Dermis blood vessel endothelial cell (primary cell): ENCODE data around the gene C1QL2. TPM values are rescaled to one million over a fixed set of nuclear protein-coding genes. Genes with fewer than 3 reads are reported as not detected.

Source experiments
- DNase-seq: peaks from one replicate; pipeline ENCODE4 v3.0.0; 2010
- total RNA-seq: library from RNA; depleted of rRNA; stranded (reverse); fragments of >200 nt; gene quantifications from 2 replicates; pipeline ENCODE4 v1.2.3, GENCODE V29; 2014

Gene C1QL2
- total RNA-seq, 1 donor from 2014 or later, result not detected

DNA sequence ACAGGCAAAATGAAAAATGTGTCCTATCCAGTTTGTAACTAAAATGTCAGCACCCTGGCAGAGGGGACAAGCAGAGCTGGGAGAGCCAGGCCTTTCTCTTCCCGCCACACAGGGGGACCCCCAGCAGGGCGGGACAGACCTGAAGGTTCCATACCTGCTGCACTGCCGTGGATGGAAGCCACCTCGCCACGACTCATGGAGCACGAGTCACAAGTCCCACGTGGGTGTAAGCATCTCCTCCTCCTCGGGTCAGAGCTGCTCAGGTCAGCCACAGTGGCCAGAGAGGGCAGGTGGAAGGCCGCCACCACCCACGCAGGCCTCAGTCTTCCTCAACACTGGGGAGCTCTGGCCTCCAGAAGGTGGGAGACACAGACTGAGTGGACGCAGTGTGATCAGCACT, 21.0 kb downstream of the C1QL2 start:
- DNase-seq, result no peak

DNA sequence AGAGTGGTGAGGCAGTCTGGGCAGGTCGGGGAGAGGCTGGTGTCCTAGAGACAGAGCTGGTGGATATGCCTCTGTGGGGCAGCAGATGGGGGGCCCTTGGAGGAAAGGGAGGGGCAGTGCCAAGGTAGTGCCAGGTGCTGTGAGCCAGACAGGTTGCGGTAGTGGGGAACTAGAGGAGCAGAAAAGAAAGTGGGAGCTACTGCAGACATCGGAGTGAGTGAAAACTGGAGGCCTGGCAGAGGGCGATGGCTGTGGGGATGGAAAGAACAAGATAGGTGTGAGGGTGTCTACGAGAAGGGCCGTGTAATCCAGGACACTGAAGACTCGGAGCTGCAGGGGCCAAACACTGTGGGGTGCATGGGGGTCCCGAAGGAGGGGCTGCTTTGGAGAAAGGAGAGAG, 21.7 kb downstream of the C1QL2 start:
- no peak for DNase-seq

DNA sequence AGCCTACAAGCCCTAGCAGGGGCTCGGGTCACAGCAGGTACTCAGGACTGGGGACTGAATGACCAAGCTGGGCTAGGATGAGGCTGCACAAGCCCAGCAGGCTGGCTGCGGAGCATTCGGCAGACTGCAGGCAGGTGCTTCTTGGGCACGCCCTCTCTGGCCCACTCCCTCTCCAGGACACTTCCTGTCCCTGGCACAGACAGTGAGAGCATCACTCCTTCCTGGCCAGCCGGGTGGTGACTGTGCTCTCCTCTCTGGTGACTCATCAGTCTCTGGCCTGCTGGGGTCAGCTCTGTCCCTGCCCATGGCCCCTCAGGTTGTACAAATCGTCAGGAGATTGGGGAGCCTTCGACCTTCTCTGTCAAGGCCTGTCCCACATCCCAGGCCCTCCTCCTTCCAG, 22.5 kb downstream of the C1QL2 start:
- DNase-seq, result no peak

DNA sequence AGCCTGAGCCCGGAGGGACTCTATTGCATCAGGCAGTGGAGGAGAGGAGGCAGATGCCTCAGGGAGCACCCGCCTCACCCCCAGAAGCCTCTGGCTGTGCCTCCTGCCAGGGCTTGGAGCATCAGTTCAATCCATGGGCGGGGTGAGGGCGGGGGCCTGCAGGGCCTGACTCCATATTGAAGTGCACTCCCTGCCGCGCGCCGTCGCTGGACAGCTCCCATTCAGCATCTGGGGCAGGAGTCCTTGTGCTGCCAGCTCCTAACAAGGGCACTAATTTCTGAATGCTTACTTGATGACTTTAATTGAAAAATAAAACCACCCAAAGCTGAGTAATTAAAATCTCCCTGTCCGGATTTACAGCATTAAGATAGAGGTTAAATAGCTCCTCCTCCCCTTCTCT, 23.8 kb downstream of the C1QL2 start:
- no peak for DNase-seq

DNA sequence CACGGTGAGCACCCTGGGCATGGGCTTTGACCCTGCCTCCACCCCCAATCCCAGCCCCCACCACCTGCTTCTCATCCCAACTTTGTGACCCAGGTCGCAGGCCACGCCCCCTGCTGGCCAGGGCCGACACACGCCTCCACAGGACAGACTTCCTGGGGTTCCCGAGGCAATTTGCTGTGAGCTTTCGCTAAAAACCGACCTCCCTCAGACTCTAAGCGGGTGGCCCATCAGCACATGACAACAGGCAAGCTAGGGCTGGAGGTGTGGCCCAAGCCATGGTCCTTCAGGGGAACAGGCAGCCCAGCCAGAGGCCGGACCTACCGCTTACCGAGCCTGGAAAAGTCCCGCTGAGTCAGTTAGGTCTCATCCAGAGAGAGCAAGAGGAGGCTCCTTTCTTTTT, 31.9 kb downstream of the C1QL2 start:
- peak; percentile 35 for DNase-seq

DNA sequence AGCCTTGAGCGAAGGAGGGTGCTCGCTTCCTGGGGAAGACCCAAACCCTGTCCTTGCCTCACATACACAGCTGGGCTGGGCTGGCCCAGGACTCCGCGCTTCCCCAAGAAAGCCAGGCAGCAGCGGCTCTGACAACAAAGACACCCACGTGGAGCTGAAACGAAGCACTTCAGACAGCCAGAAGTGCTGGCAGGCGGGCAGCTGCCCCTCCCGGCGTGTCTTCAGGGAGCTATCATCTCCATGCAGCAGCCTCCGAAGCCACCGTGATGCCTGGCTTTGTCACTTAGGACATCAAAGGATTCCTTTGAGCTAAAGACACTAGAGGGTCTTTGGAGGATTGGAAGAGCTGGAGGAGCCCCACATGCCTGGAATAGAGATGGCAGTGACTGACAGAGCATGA, 35.2 kb downstream of the C1QL2 start:
- no peak for DNase-seq

DNA sequence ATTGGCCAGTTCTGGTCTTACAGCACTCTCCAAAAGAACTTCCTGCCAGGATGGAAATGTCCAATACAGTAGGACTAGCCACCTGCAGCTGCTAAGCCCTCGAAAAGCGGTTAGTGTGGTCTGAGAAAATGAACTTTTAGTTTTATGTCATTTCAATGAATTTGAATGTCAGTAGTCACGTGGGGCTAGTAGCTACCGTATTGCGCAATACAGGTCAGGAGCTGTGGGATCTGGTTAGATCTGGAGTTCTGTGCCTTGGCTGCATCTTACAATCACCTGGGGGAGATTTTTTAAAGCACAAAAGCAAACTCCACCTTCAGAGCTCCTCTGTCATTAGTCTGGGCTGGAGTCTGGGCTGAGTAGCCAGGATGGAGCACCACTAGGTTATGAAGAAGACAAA, 35.9 kb downstream of the C1QL2 start:
- DNase-seq, result no peak

DNA sequence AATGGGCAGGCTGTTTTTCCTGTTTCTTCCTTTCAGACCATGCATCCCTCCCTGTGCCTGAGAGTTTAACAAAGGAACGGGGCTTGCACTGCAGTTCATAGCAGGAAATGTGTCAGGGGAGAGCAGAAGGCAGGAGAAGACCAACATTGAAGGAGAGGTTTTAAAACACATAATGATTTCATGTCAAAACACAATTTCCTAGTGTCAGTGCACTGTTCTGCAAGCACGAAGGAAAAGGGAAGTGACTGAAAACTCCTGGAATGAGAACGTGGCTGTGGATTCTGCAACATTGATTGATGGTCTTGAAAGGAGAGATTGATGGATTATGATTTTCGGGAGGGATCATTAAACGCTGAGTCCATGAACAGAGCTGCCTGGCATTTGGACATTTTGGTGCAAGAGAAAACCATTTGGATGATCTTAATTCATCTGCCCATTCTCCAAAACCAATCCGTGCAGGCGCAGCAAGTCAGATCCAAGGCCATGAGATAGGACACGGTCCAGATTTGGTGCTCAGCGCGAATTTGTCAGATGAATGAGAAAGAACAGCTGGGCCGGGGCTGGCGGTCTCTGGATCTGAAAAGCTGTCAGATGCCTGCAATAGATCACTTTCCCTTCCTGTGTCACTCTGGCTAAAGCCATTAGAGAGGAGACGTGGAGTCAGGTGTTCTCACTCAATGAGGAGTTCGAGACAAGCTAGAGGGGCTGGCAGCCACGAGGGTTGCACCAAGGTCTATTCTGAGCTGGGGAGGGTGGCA, 38.4 kb downstream of the C1QL2 start:
- DNase-seq, result no peak

DNA sequence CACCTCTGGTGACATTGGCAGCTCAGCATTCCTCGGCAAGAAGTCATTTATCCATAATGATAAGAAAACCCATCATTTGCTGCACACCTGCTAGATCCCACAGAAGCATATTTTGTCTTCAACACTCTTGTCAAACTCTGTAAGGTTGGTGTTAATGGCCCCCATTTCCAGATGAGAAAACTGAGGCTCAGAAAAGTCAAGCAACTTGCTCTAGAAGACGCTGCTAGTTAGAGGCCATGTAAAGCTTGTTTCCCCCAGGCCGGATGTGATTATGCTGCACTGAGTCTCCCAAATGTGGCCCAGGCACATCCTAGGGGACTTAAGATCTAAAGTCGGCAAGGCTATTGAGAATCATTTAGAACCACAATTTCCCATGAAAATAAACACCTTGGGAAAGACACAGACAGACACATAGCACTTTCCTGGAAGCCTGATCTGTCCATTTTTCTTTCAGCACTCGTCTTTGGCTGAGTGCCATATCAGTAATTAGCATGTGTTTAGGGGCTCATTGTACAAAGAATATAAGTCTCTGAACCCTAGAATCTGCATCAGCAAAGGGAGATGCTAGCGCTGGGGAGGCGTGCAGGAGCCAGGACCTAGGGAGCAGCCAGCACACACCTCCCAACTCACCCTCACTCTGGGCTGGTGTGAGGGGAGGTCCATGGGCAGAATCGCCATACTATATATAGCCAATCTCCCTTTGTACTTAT, 39.3 kb downstream of the C1QL2 start:
- no peak for DNase-seq

DNA sequence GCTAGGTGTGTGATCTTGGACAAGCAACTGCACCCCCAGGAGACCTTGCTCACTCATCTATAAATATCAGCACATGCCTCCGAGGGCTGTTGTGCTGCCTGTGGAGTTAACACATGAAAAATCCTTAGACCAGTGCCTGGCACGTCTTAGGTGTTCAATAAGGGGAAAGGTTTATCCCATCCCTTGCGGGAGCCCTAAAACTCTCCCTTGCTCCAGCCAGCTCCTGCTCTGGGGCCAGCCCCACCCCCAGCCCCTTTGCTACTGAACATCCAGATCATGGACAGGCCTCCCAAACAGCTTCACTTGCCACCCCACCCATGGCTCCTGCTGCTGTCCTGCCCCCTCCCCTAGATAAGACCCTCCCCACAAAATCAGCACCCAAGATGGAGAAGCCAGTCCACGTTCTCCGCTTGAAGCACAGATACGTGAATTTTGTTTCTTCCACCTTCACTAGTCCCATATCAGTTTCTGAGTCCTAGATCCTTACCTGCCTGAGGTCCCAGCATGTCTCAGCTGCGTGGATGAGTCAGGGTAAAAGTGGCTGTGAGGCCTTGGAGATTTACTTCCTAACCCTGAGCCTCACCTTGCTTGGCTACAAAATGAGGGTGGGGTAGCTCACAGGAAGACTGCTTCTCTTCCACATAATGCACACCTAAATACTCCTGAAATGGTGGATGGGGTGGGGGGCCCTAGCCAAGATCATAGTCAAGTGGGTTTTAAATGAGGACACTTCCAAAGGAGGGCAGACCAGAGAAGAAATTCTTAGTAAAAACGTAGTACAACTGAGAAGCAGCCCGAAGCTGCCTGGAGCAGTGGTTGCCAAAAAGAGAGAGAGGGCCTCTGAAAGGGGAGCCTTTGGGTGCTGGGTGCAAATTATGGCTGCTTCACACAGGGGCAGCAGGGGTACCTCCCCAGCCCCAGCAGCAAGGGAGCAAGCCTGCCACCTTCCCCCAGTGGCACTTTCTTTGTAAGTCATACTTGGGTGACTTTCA, 40.4 kb downstream of the C1QL2 start:
- no peak for DNase-seq

DNA sequence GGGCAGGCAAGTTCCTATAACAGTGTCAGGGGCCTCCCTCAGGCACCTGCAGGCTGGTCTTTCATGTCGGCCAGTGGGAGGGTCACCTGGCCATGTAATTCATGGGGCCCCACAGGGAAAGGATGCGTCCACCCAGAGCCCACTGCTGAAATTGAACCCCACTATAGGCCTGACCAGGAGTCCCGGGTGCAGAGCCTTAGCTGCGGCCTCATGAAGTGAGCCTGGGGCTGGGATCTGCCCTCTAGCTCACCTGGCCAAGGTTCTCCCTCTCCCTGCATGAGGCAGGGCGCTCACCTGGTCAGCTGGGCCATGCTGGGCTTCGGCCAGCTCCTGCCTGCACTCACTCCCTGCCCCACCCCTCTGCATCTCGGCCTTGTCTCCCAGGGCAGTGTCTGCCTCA, 41.1 kb downstream of the C1QL2 start:
- DNase-seq, result no peak

DNA sequence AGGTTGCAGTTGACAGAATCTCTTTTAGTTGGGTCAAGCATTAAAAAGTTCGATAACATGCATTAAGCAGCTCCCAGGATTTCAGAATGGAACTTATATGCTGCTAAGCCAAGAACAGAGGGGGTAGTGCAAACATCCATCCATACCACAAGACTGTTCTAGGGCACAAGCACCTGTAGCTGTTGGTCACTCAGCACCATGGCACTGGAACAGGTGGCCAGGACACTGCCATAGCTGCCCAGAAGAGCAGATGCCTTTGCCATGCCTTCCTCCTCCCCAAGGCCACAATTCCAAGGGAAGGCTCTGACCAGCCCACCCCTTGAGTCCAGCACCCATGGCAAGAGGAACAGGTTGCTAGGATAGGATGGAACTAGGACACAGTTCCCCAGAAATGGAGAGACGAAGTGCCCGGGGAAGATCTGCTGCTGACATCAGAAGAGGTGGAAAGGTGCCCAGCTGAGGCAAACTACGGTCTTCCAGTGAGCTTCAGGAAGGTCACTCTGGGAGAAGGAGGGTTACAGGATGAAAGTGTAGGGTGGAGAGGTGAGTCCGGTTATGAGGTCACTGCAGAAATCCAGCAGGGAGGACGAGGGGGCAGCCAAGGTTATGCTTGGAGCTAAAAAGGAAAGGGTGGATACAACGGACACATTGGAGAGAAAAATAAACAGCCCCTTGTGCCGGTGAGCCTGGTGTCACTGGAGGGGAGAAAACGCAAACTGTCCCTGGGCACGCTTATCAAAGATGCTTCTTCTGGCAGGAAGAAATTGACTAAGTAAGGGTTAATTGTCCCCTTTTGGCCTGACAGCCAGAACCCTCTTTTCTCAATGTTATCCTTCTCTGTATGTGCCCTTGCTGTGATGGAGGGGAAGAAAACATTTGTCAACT, 41.9 kb downstream of the C1QL2 start:
- no peak for DNase-seq

DNA sequence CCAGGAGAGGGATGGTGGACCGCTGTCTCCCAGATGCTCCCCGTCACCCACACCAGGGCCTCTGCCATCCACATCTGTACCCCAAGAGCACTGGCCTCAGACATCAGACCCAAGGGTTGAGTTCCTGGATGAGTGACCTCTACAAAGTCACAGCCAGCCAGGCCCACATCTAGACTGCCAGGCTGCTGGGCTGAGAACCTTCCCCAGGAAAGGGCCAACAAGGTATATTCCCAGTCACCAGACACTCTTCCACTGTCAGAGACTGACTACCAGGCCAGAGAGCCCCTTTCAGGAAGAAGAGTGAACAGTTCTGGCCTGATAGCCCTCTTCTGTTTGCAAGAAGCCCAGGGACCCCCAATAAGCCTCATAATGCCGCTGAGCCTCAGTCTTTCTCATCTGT, 44.3 kb downstream of the C1QL2 start:
- DNase-seq, result no peak

DNA sequence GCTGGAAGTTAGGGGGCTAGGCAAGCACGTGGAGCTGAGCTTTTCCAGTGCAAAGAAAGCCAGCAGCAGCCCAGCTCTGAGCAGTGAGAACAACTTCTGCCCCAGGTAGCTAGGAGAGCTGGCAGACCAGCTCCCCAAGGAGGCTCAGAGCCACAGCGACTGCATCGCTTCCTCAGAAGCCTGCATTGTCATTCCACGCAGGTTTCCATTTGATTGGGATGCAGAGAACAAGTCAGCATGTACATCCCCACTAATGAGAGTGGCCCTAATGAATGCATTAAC, 45.1 kb downstream of the C1QL2 start:
- no peak for DNase-seq

DNA sequence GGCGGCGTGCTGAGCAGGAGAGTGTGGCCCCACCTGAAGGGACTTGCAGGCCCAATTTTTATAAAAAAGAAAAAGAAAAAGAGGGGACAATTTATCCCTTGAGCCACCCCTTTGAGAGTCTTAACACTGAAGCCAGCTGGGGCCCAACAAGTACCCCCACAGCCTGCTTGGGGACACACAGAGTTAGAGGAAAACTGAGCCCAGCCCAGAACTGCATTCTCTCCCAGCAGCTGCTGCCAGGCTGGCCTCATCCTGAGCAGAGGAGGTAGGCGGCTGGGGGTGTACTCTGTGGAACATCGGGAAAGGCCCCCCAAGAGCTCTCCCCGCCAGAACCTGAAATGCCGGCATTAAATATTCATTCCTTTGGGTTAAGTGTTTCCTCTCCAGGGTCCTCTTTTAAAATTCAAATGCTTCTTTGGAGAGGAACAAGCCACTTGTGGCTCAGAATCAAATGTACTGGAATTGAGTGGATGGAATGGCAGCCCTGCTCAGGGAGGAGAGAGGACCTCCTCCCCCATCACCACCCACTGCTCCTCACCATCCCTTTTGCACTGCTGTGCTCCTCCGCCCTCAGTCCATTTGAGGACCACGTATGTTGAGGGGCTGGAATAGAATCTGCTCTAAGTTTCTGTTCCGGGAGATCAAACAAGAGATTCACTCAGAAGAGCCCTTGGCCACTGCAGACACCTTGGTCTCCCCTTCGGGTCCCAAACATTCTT, 45.6 kb downstream of the C1QL2 start:
- DNase-seq, result no peak

DNA sequence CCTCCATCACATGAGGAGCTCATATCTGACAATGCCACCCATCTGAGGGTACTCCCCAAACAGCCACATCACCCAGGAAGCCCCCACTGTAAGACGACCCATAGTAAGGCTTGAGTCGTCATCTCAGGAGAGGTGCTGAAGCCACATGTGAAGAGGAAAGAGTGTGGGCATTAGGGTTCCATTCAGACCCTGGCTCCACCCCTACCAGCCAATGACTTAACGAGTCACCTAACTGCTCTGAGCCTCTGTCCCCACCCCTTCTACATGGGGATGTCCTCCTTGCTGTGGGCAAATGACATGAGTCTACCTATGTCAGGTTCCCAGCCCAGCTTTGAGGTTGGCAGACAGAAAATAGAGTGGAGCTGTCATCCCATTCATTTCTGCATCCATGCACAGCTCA, 46.3 kb downstream of the C1QL2 start:
- no peak for DNase-seq

DNA sequence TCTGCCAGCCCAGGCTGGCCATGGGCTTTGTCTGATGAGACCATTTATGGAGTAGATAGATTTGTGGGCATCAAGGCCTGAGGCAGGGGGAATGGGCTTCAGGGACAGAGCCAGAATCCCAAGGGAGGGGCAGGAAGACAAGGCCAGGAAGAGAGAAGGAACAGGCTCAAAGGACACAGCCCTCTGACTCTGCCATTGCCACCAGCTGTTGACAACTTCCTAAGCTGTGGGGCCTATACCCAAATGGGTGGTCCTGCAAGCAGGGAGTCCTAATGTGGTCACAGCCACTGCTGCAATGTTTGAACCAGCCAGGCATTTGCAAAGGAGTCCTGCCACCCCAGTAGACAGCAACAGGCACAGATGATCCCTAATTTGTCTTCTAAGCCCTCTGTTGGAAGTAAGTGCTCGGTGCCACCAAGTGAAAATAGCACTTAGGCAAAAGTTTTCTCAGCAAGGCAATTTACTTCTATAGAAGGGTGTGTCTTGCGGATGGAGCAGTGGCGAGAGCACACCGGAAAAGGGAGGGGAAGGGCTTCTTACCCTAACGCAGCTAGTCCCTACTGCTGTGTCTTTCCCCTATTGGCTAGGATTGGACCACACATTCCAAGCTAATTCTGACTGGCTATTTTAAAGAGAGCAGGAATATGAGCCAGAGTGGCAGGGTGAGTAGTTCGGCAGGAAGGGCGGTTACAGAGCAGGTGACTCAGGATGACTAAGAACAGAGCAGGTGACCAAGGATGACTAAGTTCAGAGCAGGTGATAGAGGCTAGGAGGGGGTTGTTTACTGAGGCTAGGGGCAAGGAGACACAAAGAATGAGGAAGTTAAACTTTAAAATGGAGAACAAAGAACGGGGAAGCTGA, 47.2 kb downstream of the C1QL2 start:
- no peak for DNase-seq

DNA sequence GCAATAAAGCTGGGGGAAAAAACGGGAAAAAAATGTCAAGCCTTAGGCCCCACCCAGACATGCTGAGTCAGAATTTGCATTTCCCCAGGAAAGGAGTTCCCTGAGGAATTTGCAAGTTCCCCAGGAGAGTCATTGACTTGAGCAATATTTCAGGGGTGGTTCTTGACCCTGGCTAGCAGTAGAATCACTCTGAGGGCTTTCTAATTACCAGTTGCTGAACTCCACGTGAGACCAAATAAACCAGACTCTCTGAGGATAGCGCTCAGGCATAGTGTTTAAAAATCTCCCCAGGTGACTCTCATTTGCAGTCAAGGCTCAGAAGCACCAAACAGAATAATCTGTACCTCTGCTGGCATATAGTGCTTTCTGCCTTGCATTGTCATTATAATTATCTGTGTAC, 48.7 kb downstream of the C1QL2 start:
- DNase-seq, result no peak

DNA sequence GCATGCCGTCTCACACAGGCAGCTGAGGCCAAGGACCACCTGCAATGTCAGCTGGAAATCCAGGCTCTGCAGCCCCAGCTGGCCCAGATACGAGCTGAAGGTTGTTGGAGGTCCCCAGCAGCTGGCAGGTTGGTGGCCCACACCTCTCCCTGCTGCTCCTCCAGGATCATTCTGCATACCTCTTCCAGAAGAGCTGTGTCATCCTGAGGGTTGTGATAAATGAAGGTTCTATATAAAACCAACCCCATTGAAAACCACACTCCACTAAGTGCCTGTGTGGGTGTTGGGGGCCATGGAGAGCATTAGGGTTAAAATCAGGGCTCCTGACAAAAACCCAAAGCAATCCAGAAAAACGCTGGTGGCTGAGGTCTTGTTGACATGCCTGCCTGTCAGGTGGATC, 50.4 kb downstream of the C1QL2 start:
- no peak for DNase-seq

DNA sequence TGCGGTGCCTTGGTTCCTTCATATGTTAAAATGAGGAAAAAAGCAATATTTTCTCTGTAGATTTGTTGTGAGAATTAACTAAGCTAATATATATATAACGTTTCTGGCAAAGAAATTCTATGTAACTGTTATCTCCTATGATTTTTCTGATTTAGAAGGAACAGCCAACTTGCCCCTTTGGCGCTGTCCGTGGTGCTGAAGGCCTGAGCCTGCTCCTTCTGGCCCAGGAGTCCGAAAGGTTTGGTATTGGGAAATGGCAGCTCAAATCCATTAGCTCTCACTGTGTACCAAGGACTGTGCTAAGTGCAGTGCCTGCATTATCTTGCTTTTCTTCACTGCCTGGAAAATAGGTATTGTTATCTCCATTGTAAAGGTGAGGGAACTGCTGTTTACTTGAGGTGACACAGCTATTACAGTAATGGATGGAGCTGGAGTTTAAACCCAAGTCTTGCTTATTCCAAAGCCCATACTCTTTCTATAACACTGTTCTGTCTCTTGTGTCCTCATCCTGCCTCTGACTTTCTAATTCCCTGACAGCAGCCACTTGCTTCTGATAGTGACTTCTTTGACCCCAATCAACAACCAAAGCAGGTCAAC, 52.2 kb downstream of the C1QL2 start:
- peak; percentile 54 for DNase-seq
